Measurements from ENCODE around the gene SLC9A3. TPM values are rescaled to one million over a fixed set of nuclear protein-coding genes. Genes with fewer than 3 reads are reported as not detected.

Gene SLC9A3
- polyA plus RNA-seq, 4 donors, result 2.6 to 49.7 (median 43.6) TPM

DNA sequence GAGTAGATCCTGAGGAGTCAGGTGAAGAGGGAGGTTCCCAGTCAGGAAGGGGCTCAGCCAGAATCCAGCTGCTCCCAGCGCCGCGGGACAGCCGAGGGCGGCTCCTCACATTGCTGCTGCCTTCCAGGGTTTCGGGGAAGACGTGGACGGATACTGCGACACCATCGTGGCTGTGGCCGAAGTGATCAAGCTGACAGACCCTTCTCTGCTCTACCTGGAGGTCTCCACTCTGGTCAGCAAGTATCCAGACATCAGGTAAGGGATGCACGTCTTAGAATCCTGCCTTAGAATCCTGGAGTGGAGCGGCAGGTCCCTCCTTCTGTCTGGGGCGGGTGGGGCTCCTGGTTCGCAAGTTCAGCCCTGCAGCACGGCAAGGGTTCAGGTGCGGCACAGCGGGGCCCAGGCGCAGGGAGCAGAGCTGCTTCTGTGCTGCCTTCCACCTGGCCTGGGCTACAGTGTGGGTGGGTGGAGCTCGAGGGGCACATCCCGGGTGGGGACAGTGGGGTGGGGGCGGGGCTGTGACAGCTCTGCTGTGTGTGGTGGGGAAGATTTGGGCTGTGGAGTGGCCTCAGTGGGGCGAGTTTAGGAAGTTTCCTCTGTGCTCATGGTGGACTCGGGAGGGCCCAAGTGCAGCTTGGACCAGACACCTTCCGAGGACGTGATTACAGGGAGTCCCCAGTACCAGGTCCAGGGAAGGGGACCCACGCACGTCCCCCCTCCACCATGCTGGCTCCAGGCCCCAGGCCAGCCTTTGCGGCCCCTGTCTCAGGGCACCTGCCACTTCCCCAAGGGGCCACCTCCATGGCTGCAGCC is 58.5 kb downstream of the SLC9A3 start:
- DNase-seq (ENCODE audit: low read depth in 4 of 4, low spot score in 3 of 4), result no peak

DNA sequence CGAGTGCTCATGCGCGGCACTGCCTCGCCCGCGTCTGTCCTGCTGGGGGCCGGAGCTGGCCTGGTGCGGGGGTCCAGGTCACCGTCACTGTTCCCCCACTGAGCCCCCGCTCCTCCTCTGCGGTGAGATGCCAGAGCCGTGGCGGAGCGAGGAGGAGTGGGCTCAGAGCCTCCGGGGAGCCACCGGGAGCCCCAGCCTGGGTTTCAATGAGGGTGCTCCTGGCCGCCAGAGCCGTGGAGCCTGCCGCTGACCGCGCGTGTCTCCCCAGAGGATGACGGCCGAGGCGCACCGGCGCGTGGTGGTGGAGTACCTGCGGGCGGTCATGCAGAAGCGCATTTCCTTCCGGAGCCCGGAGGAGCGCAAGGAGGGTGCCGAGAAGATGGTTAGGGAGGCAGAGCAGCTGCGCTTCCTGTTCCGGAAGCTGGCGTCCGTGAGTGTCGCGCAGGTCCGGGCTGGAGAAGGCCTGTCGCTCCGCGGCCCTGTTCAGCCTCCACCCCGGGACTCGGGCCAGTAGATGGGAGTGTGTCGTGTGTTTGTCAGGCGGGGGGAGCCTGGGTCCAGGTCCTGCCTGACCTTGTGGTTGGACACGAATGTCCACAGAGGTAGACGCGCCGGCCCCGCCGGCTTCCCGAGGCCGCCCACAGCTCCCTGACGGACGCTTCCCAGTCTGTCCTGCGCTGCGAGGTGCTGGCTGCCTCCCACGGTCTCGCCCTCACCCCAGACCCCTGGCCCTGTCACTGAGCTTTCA is 59.2 kb downstream of the SLC9A3 start:
- DNase-seq (ENCODE audit: low read depth in 4 of 4, low spot score in 3 of 4), result no peak

- DNase-seq (ENCODE audit: low read depth in 4 of 4, low spot score in 3 of 4), result no peak
Observed at GRCh38 chr5:464446-464842, 59.8 kb downstream of the SLC9A3 start.

DNA sequence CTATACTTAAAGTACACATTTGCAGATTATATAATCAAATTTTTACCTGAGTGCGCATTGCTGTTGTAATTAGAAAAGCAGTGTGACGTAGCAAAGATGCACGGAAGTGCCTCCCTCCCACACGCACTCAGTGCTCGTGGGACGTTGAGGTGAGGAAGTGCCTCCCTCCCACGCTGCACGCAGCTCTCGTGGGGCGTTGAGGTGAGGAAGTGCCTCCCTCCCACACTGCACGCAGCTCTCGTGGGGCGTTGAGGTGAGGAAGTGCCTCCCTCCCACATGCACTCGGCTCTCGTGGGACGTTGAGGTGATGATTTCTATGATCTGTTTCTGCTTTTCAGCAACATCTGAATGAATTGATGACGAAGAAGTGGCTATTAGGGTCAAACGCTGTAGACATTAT is 60.3 kb downstream of the SLC9A3 start:
- no peak for DNase-seq (ENCODE audit: low read depth in 4 of 4, low spot score in 3 of 4)

- DNase-seq (ENCODE audit: low read depth in 4 of 4, low spot score in 3 of 4), result no peak
Observed at GRCh38 chr5:463301-463700, 60.9 kb downstream of the SLC9A3 start.

GRCh38 chr5:462051-462481 is 62.2 kb downstream of the SLC9A3 start:
- no peak for DNase-seq (ENCODE audit: low read depth in 4 of 4, low spot score in 3 of 4)

DNA sequence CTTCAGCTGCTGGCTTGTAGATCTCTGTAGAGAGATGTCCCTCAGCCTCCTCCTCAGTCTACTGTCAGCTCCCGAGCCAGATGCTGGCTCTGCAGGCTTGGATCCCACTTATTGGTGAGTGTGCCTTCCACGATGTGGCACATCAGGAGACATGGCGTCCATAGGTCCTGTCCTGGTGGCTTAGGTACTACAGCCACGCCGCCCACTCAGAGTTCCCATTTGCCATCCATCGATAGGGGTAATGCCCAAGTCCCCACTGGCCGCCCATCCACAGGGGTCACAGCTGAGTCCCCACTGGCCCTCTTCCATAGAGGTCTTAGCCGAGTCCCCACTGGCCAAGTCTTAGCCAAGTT is 64.0 kb downstream of the SLC9A3 start:
- no peak for DNase-seq (ENCODE audit: low read depth in 4 of 4, low spot score in 3 of 4)

GRCh38 chr5:459562-460272 is 64.5 kb downstream of the SLC9A3 start:
- DNase-seq (ENCODE audit: low read depth in 4 of 4, low spot score in 3 of 4), result no peak

- no peak for DNase-seq (ENCODE audit: low read depth in 4 of 4, low spot score in 3 of 4)
Observed at GRCh38 chr5:458547-459353, 65.5 kb downstream of the SLC9A3 start.

- no peak for DNase-seq (ENCODE audit: low read depth in 4 of 4, low spot score in 3 of 4)
Observed at GRCh38 chr5:457195-457961, 66.9 kb downstream of the SLC9A3 start.

DNA sequence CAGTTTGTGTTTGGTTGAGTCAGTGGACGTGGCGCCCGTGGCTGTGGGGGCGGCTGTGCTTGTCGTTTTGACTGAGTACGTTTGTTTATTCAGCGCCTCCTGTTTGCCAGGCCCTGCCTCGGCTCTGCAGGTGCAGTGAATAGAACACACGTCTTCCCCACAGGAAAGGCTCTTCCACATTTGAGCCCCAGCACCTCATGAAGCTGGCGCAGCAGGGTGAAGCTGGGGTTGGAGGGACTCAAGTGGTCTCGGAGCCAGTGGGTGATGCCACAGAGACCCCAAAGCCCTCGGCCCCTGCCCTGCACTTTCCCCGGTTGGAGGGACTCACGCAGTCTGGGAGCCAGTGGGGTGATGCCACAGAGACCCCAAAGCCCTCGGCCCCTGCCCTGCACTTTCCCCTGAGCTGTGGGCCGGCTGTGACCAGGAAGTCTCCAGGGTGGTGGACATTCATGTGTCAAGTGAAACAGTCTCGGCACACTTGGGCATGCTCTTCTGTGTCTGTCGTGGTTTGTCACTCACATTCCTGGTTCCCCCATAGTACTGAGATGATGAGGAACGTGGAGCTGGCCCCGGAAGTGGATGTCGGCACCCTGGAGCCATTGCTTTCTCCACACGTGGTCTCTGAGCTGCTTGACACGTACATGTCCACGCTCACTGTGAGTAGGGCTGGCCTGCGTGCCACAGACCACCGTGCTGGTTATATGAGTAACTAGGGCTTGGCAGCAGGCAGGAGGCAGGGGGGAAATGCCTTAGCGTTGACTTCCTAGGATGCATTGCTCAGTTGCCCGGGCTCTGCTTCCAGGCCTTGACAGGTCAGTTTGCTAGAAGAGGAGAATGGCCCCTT is 67.7 kb downstream of the SLC9A3 start:
- no peak for DNase-seq (ENCODE audit: low read depth in 4 of 4, low spot score in 3 of 4)

DNA sequence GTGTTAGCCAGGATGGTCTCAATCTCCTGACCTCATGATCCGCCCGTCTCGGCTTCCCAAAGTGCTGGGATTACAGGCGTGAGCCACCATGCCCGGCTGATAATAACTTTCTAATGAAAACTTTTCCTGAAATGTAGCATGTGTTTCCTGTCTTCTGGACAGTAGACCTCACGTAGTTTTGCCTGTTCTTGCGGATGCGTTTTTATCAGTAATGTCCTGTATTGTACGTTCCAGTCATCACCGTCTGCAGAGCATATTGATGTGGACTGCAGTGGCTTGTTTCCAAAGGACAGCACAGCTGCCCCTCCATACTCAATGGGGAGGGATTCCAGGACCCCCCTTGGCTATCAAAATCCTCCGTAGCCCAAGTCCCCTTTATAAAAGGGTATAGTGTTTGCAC is 68.4 kb downstream of the SLC9A3 start:
- no peak for DNase-seq (ENCODE audit: low read depth in 4 of 4, low spot score in 3 of 4)

DNA sequence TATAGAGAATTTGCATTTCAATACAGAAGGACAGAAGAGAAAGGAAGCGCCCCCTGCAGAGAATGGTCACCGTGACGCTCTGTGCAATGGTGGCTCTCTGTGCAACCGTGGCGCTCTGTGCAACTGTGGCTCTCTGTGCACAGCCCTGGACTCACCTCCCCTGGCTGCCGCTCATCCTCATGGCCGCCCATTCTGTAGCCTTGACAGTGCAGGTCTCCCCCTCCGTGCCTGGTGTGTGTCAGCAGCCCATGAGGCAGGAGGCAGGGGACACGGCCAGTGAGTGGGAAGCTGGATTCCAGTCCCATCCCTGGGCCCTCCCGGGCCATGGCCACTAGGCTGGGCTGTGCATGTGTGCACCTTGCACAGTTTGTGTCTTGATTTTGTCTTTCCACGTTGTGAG is 69.3 kb downstream of the SLC9A3 start:
- no peak for DNase-seq (ENCODE audit: low read depth in 4 of 4, low spot score in 3 of 4)

GRCh38 chr5:453725-454481 is 70.3 kb downstream of the SLC9A3 start:
- no peak for DNase-seq (ENCODE audit: low read depth in 4 of 4, low spot score in 3 of 4)

DNA sequence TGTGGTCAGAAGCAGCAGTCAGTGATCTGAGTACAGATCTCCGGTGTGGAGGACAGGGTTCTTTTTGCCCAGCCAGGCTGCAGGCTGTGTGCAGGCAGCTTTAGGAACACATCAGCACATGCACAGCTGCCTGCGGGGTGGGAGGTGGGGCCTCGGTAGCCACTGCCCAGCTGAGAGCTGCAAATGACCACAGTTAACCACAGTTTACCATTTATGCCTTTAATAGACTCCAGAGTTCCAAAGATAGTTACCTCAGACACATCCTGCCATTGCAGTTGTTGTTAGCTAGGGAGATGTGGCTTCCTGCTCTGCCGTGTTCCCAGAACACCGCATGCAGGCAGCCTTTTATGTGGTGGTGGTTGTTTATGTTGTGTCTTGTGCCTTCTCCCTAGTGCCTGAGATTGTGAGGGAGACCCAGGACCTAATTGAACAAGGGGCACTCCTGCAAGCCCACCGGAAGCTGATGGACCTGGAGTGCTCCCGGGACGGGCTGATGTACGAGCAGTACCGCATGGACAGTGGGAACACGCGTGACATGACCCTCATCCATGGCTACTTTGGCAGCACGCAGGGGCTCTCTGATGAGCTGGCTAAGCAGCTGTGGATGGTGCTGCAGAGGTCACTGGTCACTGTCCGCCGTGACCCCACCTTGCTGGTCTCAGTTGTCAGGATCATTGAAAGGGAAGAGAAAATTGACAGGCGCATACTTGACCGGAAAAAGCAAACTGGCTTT is 71.1 kb downstream of the SLC9A3 start:
- DNase-seq (ENCODE audit: low read depth in 4 of 4, low spot score in 3 of 4), result no peak

DNA sequence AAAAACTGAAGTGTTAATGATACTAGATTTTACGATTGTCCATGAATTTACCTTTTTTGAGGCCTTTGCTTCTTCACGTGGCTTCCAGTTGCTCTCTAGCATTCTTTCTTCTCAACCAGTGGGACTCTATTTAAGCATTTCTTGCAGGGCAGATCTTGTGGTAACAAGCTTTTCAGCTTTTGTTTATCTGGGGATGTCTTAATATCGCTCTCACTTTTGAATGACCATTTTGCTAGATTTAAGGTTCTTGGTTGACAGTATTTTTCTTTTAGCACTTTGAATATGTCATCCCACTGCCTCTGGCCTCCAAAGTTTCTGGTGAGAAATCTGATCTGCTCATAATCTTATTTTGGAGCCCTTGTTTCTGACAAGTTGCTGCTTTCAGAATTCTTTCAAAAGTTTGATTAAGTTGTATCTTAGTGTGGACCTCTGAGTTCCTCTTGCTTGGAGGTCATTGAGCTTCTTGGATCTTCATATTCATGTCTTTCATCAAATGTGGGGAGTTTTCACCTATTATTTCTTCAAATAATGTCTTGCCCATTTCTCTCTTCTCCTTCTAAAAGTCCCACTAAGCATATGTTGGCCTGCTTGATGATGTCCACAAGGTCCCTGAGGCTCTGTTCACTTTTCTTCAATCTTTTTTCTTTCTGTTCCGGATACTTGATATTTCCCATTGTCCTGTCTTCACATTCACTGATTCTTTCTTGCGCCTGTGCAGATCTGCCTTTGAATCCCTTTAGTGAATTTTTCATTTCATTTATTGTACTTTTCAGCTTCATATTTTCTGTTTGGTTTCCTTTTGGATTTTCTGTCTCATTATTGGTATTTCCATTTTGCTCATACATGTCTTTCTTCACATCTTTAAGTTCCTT is 72.4 kb downstream of the SLC9A3 start:
- no peak for DNase-seq (ENCODE audit: low read depth in 4 of 4, low spot score in 3 of 4)

DNA sequence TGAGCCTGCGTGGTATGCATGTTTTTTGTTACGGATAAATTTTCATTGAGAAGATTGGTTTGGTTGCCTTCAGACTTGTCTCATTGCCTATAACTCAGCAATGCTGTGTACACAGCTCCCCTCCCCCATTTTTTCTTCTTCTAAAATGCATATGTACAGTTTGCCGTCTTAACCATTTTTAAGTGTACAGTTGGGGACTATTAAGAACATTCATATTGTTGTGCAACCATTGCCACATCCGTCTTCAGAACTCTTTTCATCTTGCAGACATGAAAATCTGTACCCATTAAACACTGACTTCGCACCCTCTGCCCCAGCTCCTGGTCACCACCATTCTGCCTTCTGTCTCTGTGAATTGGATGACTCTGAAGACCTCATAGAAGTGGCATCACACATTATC is 75.1 kb downstream of the SLC9A3 start:
- no peak for DNase-seq (ENCODE audit: low read depth in 4 of 4, low spot score in 3 of 4)

Data from left renal pelvis (tissue), 4 donors.